Measurements from ENCODE around the gene CPHXL.

The CPHXL gene

DNA sequence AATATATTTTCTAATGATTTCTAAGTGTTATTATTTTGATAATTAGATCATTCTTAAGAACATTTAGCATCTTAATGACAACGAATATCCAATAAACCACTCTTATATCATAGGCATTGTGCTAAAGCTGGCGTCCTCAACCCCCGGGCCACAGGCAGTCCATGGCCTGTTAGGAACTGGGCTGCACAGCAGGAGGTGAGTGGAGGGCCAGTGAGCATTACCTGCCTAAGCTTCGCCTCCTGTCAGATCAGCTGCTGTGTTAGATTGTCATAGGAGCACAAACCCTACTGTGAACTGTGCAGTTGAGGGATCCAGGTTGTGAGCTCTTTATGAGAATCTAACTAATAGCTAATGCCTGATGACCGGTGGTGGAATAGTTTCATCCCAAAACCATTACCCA is 28.7 kb downstream of the CPHXL start:
- DNase-seq, result no peak

DNA sequence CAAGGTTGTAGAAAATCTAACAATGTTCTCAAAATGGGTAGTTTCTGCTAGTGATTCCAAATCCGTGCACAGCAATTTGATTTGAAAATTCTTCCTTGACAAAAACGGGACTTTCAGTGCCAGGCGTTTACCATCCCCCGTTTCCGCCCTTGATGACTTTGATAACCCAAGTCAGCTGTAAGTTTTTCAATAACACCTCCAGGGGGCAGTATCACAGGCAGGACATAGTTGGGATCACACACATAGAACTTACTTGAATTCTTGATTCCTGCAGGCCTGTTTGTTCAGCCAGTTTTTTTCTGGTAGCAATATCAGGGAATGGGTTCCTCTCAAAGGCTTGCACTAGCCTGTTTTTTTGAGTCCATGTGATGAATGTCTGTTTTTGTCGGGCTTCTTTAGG is 30.6 kb downstream of the CPHXL start:
- no peak for DNase-seq

DNA sequence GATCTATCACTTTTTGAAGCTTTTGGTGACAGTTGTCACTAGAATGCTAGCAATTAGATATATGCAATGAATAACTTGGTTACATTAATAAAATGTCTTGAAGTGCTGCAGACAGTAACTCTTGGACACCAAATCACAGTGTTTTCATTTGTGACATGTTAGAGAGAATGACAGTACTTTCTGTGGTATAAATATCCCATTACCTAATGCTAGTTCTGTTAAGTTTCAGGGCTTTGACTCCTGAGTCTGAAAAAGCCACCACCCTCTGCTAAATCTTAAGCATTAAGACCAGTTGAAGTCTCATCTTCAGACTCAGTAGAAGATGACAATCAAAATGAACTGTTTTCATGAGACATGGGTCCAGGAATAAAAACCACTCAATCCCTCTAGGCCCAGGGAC is 38.9 kb downstream of the CPHXL start:
- DNase-seq, result no peak

DNA sequence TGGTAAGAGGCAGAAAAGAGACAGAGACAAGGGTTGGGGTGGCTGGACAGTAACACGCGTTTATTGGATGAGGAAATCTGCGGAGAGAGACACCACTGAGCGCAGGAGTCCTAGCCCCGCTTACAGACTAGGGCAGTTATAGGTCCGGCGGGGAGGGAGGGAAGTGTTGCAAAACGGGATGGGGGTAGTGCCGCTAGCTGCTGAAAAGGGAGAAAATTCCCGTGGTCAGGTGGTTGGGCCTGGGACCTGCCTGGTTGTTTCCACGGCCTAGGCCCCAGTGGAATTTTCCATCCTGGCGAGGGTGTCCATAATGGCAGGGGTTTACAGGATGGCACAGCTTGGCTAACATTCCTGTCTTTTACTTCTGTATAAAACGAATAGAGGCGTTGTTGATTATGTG is 44.0 kb downstream of the CPHXL start:
- no peak for DNase-seq

DNA sequence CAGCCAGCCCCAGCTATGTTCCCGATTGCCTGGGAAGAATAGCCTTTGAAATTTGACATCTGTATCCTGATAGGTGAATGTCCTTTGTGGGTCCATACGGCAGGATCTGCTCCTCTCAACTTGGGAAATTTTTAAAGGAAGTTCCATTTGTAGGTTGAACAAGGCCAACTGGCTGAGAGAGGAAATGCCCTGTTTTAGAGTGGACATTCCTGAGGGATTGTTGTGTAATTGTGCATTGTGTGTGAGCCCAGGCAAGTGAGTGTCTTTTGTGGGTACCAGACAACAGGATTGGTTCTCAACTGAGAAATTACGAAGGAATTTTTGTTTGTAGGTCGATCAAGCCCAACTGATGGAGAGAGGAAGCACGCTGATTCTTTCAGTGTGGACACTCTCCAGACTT is 46.9 kb downstream of the CPHXL start:
- no peak for DNase-seq

GRCh38 chr16:75676909-75677308 is 49.4 kb downstream of the CPHXL start, which contains the start of gene CPHXL2:
TSS of gene CPHXL2 (minus strand) at chr16:75677009. CDS start at chr16:75676999, 10 bp downstream.
- no peak for DNase-seq

DNA sequence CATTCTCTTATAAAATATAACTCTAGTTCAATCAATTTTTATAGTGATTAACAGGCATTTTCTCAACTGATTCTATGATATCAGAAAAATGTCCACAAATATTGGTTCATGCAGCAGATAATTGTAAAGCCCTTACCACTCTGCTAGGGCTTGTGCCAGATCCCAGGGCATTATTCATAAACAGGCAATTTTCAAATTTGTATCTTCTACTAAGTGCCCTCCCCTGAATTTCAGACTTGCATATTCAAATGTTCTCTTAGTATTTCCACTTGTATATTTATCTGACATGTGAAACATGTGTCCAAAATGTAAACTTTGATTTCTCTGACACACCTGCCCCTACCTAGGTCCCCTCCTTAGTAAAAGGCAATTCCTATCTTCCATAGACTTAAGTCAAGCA is 58.8 kb downstream of the CPHXL start:
- DNase-seq, result no peak

Data from kidney glomerular epithelial cell (primary cell).